GM12892 (cell line): ENCODE results near the gene TMEM51.

Experiments used
- POLR2A ChIP-seq: IDR thresholded peaks from 2 replicates; pipeline ENCODE4 v1.6.1; 2011; ENCODE audit warnings: low read depth, low read length, control low read depth
- POLR2AphosphoS5 ChIP-seq: IDR thresholded peaks from 2 replicates; pipeline ENCODE4 v1.6.1; 2011; ENCODE audit warnings: low read depth, low read length, control low read depth
- TAF1 ChIP-seq: IDR thresholded peaks from 2 replicates; pipeline ENCODE4 v1.6.1; 2011; ENCODE audit warnings: low read depth, mild to moderate bottlenecking, control low read depth, low read length, borderline replicate concordance

DNA sequence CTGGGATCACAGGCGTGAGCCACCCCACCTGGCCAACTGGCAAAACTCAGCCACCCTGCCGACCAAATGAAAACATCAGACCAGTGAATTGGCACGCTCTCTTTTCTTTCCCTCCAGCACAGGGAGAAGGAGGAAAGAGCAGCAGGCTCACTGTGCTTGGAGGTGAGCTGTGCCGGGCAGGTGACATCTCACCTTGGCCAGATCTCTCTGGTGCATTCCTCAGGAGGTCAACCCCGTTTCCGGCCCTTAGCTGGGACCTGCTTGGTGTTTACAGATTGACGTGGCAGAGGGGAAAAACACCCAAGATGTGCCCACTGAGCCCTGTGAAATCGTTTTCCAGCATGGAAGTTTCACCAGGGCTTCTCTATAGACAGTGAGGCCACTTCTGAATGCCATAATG, 45.1 kb downstream of the TMEM51 start:
- TF ChIP-seq POLR2A, result no peak
- no peak for TF ChIP-seq TAF1
- no peak for TF ChIP-seq POLR2AphosphoS5
